Activated CD8-positive, alpha-beta T cell treated with anti-CD3 and anti-CD28 coated beads for 36 hours (primary cell): ENCODE data around the gene BRAT1. TPM values are rescaled to one million over a fixed set of nuclear protein-coding genes. Genes with fewer than 3 reads are reported as not detected.
"Not testable (repeated sequence)": the region's sequence is repeated elsewhere in the genome, so short reads cannot be mapped to it uniquely, and the experiment has no call there.

ENCODE experiments used
- ATAC-seq: fragments of 200-7000 bp; cut with Tn5 transposase; one replicate; pipeline ENCODE4 v1.10.0; 2021; ENCODE audit warnings: mild to moderate bottlenecking, moderate library complexity
- CTCF ChIA-PET: fragments of 350-600 bp; sonication (Branson Sonifier 250); formaldehyde crosslinking; loops from one replicate; lab custom pipeline; 2021; ENCODE audit warnings: antibody characterized with exemption; lab: Charles Lee
- POLR2A ChIA-PET: fragments of 350-600 bp; sonication (Branson Sonifier 250); formaldehyde crosslinking; loops from one replicate; lab custom pipeline; 2021; ENCODE audit warnings: antibody characterized with exemption; lab: Charles Lee
- DNase-seq: peaks from one replicate; pipeline ENCODE4 v3.0.0-alpha.2; 2020
- H3K27ac Mint-ChIP-seq: one replicate; pipeline ENCODE4 v1.8.0; 2021; ENCODE audit warnings: mild to moderate bottlenecking, mixed read lengths
- H3K27me3 Mint-ChIP-seq: one replicate; pipeline ENCODE4 v1.8.0; 2021; ENCODE audit warnings: mixed read lengths
- H3K36me3 Mint-ChIP-seq: one replicate; pipeline ENCODE4 v1.8.0; 2021; ENCODE audit warnings: low read depth, mixed read lengths
- H3K4me1 Mint-ChIP-seq: one replicate; pipeline ENCODE4 v1.8.0; 2021; ENCODE audit warnings: low read depth, mixed read lengths
- H3K4me3 Mint-ChIP-seq: one replicate; pipeline ENCODE4 v1.8.0; 2021; ENCODE audit warnings: mild to moderate bottlenecking, moderate library complexity, mixed read lengths
- H3K9me3 Mint-ChIP-seq: one replicate; pipeline ENCODE4 v1.8.0; 2021; ENCODE audit warnings: mixed read lengths
- intact Hi-C: fragments of 100-400 bp; cut with micrococcal nuclease; formaldehyde crosslinking; loops from one replicate; pipeline ENCODE4 v1.10.0; 2022
- total RNA-seq, 2 experiments: library from RNA; stranded (reverse); gene quantifications; one replicate each; pipeline ENCODE4 v1.2.3, GENCODE V29; 2021
- TF ChIP-seq, protein P1 (sequence below): fragments of 200-600 bp; IDR thresholded peaks from one replicate; pipeline ENCODE4 v1.8.0; 2022; ENCODE audit warnings: antibody characterized with exemption, mild to moderate bottlenecking

Gene BRAT1
- total RNA-seq, 2 experiments from 2014 or later, result 30.9 to 32.6 TPM

DNA sequence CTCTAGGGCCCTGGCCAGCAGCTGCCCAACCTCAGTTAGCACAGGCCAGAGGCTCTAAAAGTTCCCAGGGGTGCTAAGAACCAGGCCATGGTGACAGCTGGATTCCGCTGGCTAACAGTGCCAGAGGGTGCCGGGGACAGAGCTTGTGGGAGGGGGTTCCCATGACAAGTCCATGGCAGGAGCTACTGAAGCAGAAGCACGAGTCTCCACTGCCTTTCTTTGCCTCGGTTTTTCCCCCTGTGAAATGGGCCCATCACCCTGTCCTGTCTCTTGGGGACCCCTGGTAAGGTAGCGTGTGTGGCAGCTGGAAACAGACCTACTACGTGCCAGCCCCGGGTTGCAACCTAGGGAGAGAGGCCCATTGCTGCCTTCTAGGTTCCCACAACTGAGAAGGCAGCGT, 22.5 kb downstream of the BRAT1 start:
- H3K27ac Mint-ChIP-seq, intact Hi-C loops, CTCF ChIA-PET, H3K36me3 Mint-ChIP-seq, H3K9me3 Mint-ChIP-seq, H3K4me3 Mint-ChIP-seq, H3K27me3 Mint-ChIP-seq, ATAC-seq, DNase-seq, POLR2A ChIA-PET: not testable (repeated sequence)
- H3K4me1 Mint-ChIP-seq, result peaks cover 35% of the 10 kb centered on the region

- H3K9me3 Mint-ChIP-seq, CTCF ChIA-PET, H3K36me3 Mint-ChIP-seq, DNase-seq, H3K27me3 Mint-ChIP-seq, H3K4me3 Mint-ChIP-seq, intact Hi-C loops, ATAC-seq, POLR2A ChIA-PET: not testable (repeated sequence)
- peak overlapping the region; percentile 20 for H3K27ac Mint-ChIP-seq
- peaks cover 41% of the 10 kb centered on the region for H3K4me1 Mint-ChIP-seq
Measured at GRCh38 chr7:2532199-2532772, 23.0 kb downstream of the BRAT1 start.

DNA sequence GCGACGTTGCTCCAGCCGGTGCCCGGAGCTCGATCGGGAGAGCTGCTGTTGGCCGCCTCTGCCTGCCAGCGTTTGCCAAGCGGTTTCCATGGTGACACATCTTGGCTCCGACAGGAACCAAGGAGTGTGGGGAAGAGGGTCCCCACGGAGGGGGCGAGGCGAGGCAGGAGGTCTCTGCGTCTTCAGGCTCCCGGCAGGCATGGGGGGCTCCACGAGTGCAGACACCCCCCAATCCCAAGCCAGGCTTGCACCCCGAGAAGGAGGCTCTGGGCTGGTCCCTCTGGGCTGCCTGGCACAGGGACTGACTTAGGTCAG, 23.6 kb downstream of the BRAT1 start:
- peak overlapping the region; percentile 46 for H3K27ac Mint-ChIP-seq
- DNase-seq, H3K4me3 Mint-ChIP-seq, intact Hi-C loops, H3K9me3 Mint-ChIP-seq, H3K27me3 Mint-ChIP-seq, ATAC-seq, CTCF ChIA-PET: not testable (repeated sequence)
- H3K36me3 Mint-ChIP-seq, result peaks cover 11% of the 10 kb centered on the region
- peaks cover 45% of the 10 kb centered on the region for H3K4me1 Mint-ChIP-seq
- POLR2A ChIA-PET, result interaction anchor here (1.9 kb wide), 1 partner anchor 54 kb away, joined by 4 read pairs; no protein-coding TSS in a partner anchor

DNA sequence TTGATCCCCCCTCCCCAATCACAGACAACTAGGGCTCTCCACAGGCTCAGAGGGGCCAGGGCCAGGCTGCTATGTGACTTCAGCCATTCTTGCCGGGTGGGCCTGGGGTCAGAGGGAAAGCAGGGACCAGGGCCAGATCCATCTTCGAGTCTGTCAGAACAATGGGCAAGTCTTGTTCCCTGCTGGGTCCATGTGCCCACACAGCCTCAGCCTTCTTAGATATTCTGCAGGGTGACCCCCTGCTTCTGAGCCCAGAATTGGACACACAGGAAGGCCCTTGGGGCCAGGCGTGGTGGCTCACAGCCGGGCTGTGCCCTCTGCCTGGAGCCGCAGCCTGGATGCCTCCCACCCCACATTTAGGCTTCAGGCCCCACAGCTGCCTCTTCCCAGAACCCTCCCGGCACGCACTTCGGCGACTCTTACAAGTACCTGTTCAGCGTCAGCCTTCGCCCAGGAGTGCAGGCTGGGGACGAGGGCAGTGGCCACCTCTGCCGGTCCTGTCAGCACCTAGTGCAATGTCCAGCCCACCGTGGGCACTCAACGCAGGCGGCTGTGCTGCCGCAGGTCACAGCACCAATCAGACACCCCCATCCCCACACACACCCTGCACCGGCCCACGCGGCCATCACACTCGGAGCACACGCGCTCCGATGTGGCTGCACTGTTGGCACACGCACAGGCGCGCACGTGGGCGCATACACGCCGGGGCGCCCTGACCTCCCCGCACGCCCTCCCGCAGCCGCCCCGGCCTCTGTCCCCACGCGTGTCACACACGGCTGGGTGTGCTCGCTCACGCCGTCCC, 24.1 kb downstream of the BRAT1 start:
- peaks cover 13% of the 10 kb centered on the region for H3K36me3 Mint-ChIP-seq
- ChIA-PET POLR2A (interaction anchor here (0.6 to 1.9 kb wide), 7 partner anchors 9 to 238 kb away, joined by 3 to 12 read pairs (median 4); partner anchors contain the start of gene LFNG), CTCF (interaction anchor here (1.8 kb wide), 1 partner anchor 178 kb away, joined by 5 read pairs; no protein-coding TSS in a partner anchor)
- peak overlapping the region; percentile 69 for H3K4me3 Mint-ChIP-seq
- not testable (repeated sequence) for DNase-seq, H3K27me3 Mint-ChIP-seq, ATAC-seq, H3K9me3 Mint-ChIP-seq
- H3K4me1 Mint-ChIP-seq, result peaks cover 51% of the 10 kb centered on the region
- intact Hi-C loops, result loop anchor here (1.0 kb wide), 1 partner anchor 9 kb away; no protein-coding TSS in a partner anchor
- H3K27ac Mint-ChIP-seq, result peak overlapping the region; percentile 92

GRCh38 chr7:2530071-2530987, 25.0 kb downstream of the BRAT1 start:
- DNase-seq, result peak; percentile 91
- ATAC-seq, result peak; percentile 70
- peak overlapping the region; percentile 92 for H3K27ac Mint-ChIP-seq
- no peaks in the 10 kb centered on the region for H3K9me3 Mint-ChIP-seq
- no peaks in the 10 kb centered on the region for H3K27me3 Mint-ChIP-seq
- TF ChIP-seq, protein P1, sequence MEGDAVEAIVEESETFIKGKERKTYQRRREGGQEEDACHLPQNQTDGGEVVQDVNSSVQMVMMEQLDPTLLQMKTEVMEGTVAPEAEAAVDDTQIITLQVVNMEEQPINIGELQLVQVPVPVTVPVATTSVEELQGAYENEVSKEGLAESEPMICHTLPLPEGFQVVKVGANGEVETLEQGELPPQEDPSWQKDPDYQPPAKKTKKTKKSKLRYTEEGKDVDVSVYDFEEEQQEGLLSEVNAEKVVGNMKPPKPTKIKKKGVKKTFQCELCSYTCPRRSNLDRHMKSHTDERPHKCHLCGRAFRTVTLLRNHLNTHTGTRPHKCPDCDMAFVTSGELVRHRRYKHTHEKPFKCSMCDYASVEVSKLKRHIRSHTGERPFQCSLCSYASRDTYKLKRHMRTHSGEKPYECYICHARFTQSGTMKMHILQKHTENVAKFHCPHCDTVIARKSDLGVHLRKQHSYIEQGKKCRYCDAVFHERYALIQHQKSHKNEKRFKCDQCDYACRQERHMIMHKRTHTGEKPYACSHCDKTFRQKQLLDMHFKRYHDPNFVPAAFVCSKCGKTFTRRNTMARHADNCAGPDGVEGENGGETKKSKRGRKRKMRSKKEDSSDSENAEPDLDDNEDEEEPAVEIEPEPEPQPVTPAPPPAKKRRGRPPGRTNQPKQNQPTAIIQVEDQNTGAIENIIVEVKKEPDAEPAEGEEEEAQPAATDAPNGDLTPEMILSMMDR, result no peak
- peaks cover 19% of the 10 kb centered on the region for H3K36me3 Mint-ChIP-seq
- ChIA-PET POLR2A (interaction anchor here (0.6 to 2.2 kb wide), 10 partner anchors 8 to 239 kb away, joined by 3 to 12 read pairs (median 5); partner anchors contain the start of gene LFNG), CTCF (interaction anchor here (1.8 kb wide), 1 partner anchor 179 kb away, joined by 5 read pairs; no protein-coding TSS in a partner anchor)
- peaks cover 57% of the 10 kb centered on the region for H3K4me1 Mint-ChIP-seq
- peak overlapping the region; percentile 69 for H3K4me3 Mint-ChIP-seq
- intact Hi-C loops, result loop anchor here (1.0 kb wide), 1 partner anchor 8 kb away; no protein-coding TSS in a partner anchor

- Mint-ChIP-seq H3K4me1 (peaks cover 57% of the 10 kb centered on the region), H3K36me3 (peaks cover 19% of the 10 kb centered on the region), H3K27me3 (no peaks in the 10 kb centered on the region), H3K4me3 (peak overlapping the region; percentile 69), H3K27ac (peak overlapping the region; percentile 92), H3K9me3 (no peaks in the 10 kb centered on the region)
- intact Hi-C loops, result loop anchor here (1.0 to 10.0 kb wide), 3 partner anchors 7 to 125 kb away; partner anchors contain the start of gene CHST12
- ATAC-seq (peak; percentile 58), DNase-seq (peak; percentile 81)
- ChIA-PET POLR2A (interaction anchor here (1.0 to 3.7 kb wide), 8 partner anchors 9 to 51 kb away, joined by 3 to 21 read pairs (median 6); partner anchors contain the start of genes IQCE and LFNG), CTCF (interaction anchor here (0.8 to 1.8 kb wide), 4 partner anchors 25 to 181 kb away, joined by 3 to 5 read pairs (median 3); no protein-coding TSS in a partner anchor)
- TF ChIP-seq, protein P1, result no peak
Measured at GRCh38 chr7:2529161-2530070, 25.9 kb downstream of the BRAT1 start.
